Uterus (tissue), 2 donors: ENCODE data around the gene CPEB2.

Experiments used
- CTCF ChIP-seq, 4 experiments: fragments of 200-600 bp in 2 of 4; fragments of 450-650 bp in 2 of 4; sonication (generic) in 2 of 4; IDR thresholded peaks; one replicate each; pipeline ENCODE4 v1.5.1; 2016 to 2019; ENCODE audit warnings: antibody characterized with exemption in 4 of 4, mild to moderate bottlenecking in 2 of 4, moderate library complexity in 1 of 4
- POLR2A ChIP-seq, 2 donors: fragments of 450-650 bp; IDR thresholded peaks; one replicate each; pipeline ENCODE4 v1.6.1; 2016; ENCODE audit warnings: antibody characterized with exemption in 2 of 2, mild to moderate bottlenecking in 1 of 2, moderate library complexity in 1 of 2

- TF ChIP-seq CTCF (IDR thresholded peaks at IDR 0.05): no peak
- TF ChIP-seq POLR2A (IDR thresholded peaks at IDR 0.05): no peak
These were observed 43.8 kb upstream of the CPEB2 start for GRCh38 chr4:14958436-14958835.
